HG03097 (cell line): ENCODE measurements around the gene PCDHB1.
"Not testable (repeated sequence)": the region's sequence is repeated elsewhere in the genome, so short reads cannot be mapped to it uniquely, and the experiment has no call there.

Experiments
- ATAC-seq: cut with Tn5 transposase; IDR thresholded peaks from one replicate; pipeline ENCODE4 v1.9.1; 2021; ENCODE audit not compliant: unreplicated experiment, low FRiP score

PCDHB1 gene

GRCh38 chr5:141051521-141051866 is 320 bp downstream of the PCDHB1 start:
- ATAC-seq = no peak

GRCh38 chr5:141077826-141078225 is 26.7 kb downstream of the PCDHB1 start:
- no peak for ATAC-seq

- ATAC-seq = no peak
Observed at GRCh38 chr5:141082228-141082627, 31.1 kb downstream of the PCDHB1 start.

GRCh38 chr5:141084487-141084989 is 33.4 kb downstream of the PCDHB1 start:
- no peak for ATAC-seq

GRCh38 chr5:141094481-141095262 is 43.5 kb downstream of the PCDHB1 start, which contains the start of gene PCDHB2:
Gene PCDHB2, plus strand, starts transcription at chr5:141094615. Its CDS starts 176 bp downstream, at chr5:141094791.
- no peak for ATAC-seq

- no peak for ATAC-seq
Observed at GRCh38 chr5:141095263-141095641, 44.1 kb downstream of the PCDHB1 start.

GRCh38 chr5:141096181-141096580 is 45.0 kb downstream of the PCDHB1 start:
- ATAC-seq = not testable (repeated sequence)

GRCh38 chr5:141096586-141096985 is 45.4 kb downstream of the PCDHB1 start:
- not testable (repeated sequence) for ATAC-seq

GRCh38 chr5:141100243-141100805 is 49.1 kb downstream of the PCDHB1 start, which contains the start of gene PCDHB3:
Gene PCDHB3, plus strand, starts transcription at chr5:141100473. Its CDS starts 177 bp downstream, at chr5:141100650.
- ATAC-seq = no peak

GRCh38 chr5:141101059-141101458 is 49.9 kb downstream of the PCDHB1 start:
- ATAC-seq = no peak

GRCh38 chr5:141102070-141102469 is 50.9 kb downstream of the PCDHB1 start:
- not testable (repeated sequence) for ATAC-seq

GRCh38 chr5:141102471-141102870 is 51.3 kb downstream of the PCDHB1 start:
- ATAC-seq = not testable (repeated sequence)

- no peak for ATAC-seq
Observed at GRCh38 chr5:141105350-141105749, 54.2 kb downstream of the PCDHB1 start.
